Stimulated activated CD8-positive, alpha-beta memory T cell treated with anti-CD3 and anti-CD28 coated beads, Interleukin-15, amount 100 ng/mL, for 4 hours (primary cell): ENCODE results near the gene GAL3ST1.
"Not testable (repeated sequence)": the region's sequence is repeated elsewhere in the genome, so short reads cannot be mapped to it uniquely, and the experiment has no call there.

Experiments
- DNase-seq, 2 donors: peaks; one replicate each; pipeline ENCODE4 v3.0.0-alpha.2; 2020; ENCODE audit warnings: low read depth in 2 of 2

GAL3ST1 gene

GRCh38 chr22:30574095-30574981 lies at the start of gene GAL3ST1:
Gene GAL3ST1, minus strand, starts transcription at chr22:30574665. Its CDS starts 17,273 bp downstream, at chr22:30557392.
- DNase-seq = no peak

- not testable (repeated sequence) for DNase-seq
Observed at GRCh38 chr22:30619909-30620308, 45.4 kb upstream of the GAL3ST1 start.

- DNase-seq = no peak
Observed at GRCh38 chr22:30617819-30618218, 43.4 kb upstream of the GAL3ST1 start.

GRCh38 chr22:30615543-30615954 lies 41.1 kb upstream of the GAL3ST1 start:
- no peak for DNase-seq

- no peak for DNase-seq
Observed at GRCh38 chr22:30614879-30615278, 40.4 kb upstream of the GAL3ST1 start.

GRCh38 chr22:30614268-30614667 lies 39.8 kb upstream of the GAL3ST1 start:
- DNase-seq = no peak

- DNase-seq = no peak
Observed at GRCh38 chr22:30612789-30613188, 38.3 kb upstream of the GAL3ST1 start.

- DNase-seq = no peak
Observed at GRCh38 chr22:30611197-30611596, 36.7 kb upstream of the GAL3ST1 start.

GRCh38 chr22:30610299-30610698 lies 35.8 kb upstream of the GAL3ST1 start:
- no peak for DNase-seq

- DNase-seq = no peak
Observed at GRCh38 chr22:30609260-30610185, 35.1 kb upstream of the GAL3ST1 start.

GRCh38 chr22:30607939-30608338 lies 33.5 kb upstream of the GAL3ST1 start:
- DNase-seq = no peak

- no peak for DNase-seq
Observed at GRCh38 chr22:30607300-30607930, 33.0 kb upstream of the GAL3ST1 start.

- DNase-seq = no peak
Observed at GRCh38 chr22:30606455-30607299, 32.2 kb upstream of the GAL3ST1 start, which contains the start of gene TCN2. Gene TCN2, plus strand, starts transcription at chr22:30607174. Its CDS starts 158 bp downstream, at chr22:30607332.

- DNase-seq = no peak
Observed at GRCh38 chr22:30605449-30606110, 31.1 kb upstream of the GAL3ST1 start.

GRCh38 chr22:30604723-30605122 lies 30.3 kb upstream of the GAL3ST1 start:
- DNase-seq = no peak

GRCh38 chr22:30603801-30604200 lies 29.3 kb upstream of the GAL3ST1 start:
- no peak for DNase-seq

- no peak for DNase-seq
Observed at GRCh38 chr22:30602049-30602448, 27.6 kb upstream of the GAL3ST1 start.

- DNase-seq = no peak
Observed at GRCh38 chr22:30601464-30601863, 27.0 kb upstream of the GAL3ST1 start.

- no peak for DNase-seq
Observed at GRCh38 chr22:30600921-30601320, 26.5 kb upstream of the GAL3ST1 start.

GRCh38 chr22:30598986-30599385 lies 24.5 kb upstream of the GAL3ST1 start:
- no peak for DNase-seq
